HG02571 (cell line): ENCODE measurements around the gene TUBB4B.
"Not testable (repeated sequence)": the region's sequence is repeated elsewhere in the genome, so short reads cannot be mapped to it uniquely, and the experiment has no call there.

ENCODE experiments used
- ATAC-seq: cut with Tn5 transposase; IDR thresholded peaks from one replicate; pipeline ENCODE4 v1.9.1; 2021; ENCODE audit warnings: mild to moderate bottlenecking, moderate library complexity; ENCODE audit not compliant: unreplicated experiment

The TUBB4B gene

DNA sequence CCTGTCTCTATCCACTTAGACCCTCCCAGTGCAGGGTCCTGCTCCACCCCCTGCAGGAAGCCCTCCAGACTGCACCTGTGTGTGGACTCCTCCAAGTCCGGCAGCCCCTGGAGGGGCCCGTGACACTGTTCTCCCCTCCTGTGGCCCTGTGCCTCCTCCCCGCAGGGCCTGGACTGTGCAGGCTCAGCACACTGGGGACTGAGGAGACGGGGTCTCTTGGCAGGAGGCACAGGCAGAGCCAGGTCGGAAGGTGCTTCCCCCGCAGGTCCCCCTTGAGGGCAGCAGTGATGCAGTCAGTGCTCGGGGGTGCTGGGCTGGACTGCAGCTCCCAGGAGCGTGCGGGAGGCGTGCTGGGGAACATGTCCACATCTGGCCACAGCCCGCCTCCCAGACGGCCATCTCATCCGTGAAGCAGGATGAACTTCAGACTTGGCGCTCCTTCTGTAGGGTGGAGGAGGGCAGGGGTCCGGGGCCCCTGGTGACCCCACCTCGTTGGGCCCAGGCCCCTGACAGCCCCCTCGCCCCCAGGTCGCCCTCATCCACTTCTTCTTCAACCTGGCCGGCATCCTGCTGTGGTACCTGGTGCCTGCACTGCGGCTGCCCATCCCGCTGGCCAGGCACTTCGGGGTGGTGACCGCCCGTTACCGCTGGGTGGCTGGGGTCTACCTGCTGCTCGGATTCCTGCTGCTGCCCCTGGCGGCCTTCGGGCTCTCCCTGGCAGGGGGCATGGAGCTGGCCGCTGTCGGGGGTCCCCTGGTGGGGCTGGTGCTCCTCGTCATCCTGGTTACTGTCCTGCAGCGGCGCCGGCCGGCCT is 5.5 kb upstream of the TUBB4B start:
- no peak for ATAC-seq

DNA sequence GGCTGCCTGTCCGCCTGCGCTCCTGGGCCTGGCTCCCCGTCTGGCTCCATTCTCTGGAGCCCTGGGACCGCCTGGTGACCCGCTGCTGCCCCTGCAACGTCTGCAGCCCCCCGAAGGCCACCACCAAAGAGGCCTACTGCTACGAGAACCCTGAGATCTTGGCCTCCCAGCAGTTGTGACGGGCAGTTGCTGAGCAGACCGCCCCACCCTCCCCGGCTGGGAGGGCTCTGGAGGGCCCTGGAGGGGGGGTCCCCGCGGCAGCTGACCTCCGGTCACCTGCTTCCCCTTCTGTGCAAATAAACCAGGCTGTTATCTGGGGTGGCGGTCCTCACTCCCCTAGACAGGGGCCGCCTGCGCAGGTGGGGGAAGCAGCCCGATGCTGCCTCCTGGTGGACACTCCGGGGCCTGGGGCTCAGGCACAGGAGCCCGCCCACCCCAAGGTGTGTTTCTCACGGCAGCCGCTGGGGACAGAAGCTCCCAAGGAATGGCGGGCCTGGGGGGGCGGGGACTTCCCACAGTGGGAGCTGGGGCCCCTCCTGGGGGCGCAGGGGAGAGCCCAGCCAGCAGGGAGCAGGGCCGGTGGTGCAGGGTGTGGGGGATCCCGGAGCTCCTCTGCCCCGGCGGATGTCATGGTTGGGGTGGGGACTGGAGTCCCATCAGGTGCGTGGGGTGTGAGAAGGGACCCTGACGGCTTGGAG is 4.7 kb upstream of the TUBB4B start:
- no peak for ATAC-seq

DNA sequence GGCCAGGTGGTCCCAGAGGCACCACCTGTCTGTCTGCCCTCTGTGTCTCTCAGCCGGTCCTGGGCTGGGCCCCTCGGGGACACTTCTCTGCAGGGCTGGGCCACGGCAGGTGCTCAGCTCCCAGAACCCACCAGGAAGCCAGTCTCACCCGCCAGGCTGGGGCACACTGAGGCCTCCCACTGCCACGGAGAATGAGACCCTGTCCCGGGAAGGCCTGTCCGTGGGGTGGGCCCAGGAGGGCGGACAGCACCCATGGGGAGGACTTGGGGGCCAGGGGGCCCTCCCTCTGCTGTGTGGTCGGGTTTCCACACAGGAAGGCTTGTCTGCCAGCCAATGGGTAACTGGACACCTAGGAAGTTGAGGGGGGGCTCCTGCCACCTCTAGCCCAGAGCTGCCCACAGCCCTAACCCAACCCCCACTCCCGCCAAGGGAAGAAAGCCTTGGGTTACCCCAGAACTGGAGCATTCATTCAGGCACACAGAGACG is 4.1 kb upstream of the TUBB4B start:
- no peak for ATAC-seq

DNA sequence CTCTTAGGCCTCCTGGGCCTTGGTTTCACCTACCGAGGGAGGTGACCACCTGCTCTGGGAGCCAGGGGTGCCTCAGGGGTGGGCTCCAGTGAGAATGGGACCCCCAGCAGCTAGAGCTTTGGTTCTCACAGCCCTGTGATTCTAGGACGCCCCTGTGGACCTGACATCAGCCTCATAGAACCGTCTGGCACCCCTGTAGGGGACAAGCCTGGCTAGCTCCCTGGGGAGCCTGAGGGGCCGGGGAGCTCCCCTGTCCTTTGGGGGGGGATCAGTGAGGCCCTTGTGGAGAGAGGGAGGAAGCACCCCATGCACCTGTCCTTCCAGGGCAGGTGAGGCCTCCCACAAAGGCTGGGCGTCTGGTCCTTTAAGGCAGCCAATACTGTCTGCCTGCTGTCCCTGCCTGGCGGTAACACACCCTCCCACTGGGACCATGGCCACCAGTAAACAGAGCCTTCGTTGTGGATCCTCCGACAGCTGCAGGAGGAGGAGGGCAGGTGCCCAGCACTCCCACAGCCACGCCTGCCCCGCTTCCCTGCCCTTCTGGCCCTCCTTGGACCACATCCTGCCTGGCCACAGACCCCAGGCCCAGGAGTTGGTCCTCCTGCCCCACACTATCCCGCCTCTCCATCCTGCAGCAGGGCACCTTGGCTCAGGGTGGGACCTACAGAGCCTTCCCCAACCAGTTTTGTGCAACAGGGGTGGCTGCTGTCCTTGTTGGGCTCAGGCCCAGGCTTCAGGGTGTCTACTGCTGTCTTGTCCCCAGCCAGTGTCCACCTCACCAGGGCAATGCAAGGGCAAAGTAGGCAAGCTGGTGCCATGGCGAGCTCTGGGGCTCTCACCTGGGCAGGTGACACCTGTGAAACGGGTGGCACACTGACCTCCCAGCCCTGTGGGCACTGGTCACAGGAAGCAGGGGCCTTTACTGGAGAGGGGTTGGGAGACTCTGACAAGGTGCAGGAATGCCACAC is 3.0 kb upstream of the TUBB4B start:
- ATAC-seq = no peak

DNA sequence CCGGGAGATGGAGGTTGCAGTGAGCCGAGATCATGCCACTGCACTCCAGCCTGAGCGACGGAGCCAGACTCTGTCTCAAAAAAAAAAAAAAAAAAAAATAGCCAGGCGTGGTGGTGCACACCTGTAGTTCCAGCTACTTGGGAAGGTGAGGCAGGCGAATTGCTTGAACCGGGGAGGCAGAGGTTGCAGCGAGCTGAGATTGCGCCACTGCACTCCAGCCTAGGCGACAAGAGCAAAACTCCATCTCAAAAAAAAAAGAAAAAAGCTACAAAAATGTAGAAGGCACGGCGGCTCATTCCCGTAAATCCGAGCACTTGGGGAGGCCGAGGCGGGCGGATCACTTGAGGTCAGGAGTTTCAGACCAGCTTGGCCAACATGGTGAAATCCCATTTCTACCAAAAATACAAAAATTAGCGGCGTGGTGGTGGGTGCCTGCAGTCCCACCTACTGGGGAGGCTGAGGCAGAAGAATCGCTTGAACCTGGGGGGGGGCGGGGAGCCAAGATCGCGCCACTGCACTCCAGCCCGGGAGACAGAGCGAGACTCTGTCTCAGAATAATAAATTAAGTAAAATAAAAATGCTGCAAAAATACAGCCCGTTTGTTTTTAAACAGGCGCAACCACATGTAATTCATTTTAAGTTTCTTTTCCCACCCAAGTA is 1.4 kb upstream of the TUBB4B start:
- not testable (repeated sequence) for ATAC-seq

DNA sequence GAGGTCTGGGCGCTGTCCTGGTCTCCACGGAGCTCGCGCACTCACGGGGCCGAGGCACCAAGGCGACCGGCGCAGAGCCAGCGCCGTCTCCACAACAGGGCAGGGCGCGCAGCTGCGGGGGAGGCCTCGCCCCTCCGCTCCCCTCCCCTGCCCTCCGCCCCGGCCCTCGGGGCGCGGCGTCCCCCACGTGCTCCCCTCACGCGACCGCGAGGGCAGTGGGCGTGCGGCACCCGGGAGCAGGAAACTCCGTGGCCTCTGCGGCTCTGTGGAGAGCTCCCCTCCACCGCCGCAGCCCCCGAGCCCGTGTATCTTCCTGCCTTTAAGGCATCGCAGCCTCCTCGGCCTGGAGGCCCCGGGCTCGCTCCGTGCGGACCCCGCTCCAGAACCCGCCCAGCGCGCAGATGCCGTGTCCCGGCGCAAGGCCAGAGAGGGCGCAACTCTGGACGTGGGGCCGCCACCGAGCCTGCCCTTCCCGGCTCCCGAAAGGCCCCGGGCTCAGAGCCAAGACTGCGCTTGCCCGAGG is 708 bp upstream of the TUBB4B start:
- peak; percentile 15 for ATAC-seq

DNA sequence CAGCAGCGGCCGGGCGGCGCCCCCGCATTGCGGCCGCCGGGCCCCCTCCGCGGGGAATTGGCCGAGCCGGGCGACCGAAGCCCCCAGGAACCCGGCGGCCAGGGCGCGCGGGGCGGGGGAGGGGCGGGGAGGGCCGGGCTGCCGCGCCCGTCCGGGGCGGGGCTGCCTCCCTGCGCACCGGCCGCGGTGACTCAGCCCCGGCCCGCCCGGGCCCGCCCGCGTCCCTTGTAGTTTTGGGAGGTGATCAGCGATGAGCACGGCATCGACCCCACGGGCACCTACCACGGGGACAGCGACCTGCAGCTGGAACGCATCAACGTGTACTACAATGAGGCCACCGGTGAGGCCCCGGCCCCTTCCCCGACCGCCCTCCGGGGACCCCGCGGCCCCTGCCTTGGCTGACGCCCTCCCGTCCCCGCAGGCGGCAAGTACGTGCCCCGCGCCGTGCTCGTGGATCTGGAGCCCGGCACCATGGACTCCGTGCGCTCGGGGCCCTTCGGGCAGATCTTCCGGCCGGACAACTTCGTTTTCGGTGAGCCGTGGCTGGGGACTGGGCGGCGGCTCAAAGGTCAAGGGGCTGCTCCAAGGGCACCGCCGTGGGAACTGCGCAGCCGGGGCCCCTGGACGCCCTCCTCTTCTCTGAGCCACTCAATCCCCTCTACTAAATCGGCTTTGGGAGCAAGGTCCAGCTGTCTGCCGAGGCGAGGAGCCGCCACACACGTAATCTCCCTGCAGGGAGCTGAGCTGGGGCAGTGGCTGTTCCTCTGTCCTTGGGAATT is 592 bp downstream of the TUBB4B start:
- peak; percentile 6 for ATAC-seq

DNA sequence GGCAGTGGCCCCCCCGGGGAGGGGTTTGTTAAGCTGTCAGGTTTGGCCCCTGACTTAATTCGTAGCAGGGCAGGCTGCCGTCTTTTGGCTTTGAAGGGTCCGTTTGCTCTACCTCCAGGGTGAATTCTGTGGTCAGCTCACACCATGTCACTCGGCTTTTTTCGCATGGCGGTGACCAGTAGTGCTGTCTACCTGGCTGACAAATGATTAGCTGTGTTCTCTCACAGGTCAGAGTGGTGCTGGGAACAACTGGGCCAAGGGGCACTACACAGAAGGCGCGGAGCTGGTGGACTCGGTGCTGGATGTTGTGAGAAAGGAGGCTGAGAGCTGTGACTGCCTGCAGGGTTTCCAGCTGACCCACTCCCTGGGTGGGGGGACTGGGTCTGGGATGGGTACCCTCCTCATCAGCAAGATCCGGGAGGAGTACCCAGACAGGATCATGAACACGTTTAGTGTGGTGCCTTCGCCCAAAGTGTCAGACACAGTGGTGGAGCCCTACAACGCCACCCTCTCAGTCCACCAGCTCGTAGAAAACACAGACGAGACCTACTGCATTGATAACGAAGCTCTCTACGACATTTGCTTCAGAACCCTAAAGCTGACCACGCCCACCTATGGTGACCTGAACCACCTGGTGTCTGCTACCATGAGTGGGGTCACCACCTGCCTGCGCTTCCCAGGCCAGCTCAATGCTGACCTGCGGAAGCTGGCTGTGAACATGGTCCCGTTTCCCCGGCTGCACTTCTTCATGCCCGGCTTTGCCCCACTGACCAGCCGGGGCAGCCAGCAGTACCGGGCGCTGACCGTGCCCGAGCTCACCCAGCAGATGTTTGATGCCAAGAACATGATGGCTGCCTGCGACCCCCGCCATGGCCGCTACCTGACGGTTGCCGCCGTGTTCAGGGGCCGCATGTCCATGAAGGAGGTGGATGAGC is 1.4 kb downstream of the TUBB4B start:
- ATAC-seq = no peak

DNA sequence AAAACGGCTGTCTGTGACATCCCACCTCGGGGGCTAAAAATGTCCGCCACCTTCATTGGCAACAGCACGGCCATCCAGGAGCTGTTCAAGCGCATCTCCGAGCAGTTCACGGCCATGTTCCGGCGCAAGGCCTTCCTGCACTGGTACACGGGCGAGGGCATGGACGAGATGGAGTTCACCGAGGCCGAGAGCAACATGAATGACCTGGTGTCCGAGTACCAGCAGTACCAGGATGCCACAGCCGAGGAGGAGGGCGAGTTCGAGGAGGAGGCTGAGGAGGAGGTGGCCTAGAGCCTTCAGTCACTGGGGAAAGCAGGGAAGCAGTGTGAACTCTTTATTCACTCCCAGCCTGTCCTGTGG is 2.2 kb downstream of the TUBB4B start:
- ATAC-seq = not testable (repeated sequence)

DNA sequence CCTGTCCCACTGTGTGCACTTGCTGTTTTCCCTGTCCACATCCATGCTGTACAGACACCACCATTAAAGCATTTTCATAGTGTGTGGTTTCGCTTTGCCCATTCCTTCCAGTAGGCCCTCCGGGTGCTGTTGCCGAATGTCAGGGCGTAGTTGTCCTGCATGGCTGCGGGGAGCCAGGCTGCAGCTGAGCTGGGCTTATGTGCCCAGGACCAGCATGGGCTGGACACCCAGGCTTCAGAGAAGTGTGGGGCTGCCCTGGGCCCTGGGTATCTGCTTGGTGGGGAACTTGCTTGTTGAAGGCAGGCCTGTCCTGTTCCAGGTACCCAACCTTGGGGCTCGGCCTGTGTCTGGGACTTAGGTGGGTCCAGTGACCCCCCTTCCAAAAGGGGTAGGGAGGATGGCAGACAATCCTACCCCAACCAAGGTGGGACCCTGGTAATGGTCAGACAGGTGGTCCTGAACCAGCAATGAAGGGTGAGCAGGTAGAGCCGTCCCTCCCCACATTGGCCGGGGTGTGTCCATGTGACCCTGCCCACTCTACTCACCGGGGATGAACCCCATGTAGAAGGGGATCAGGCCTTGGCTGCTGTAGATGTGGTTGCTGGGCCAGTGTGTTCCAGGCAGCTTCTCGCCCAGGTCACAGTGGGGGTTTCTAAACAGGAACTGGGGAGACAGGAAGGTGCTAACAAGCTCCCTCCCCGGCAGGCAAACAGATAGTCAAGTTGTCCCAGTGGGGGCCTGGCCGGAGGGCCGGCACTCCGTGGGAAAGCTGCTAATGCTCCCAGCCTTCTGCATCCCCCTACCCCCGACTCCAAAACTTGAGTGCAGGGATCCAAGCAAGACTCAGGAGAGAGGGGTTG is 2.8 kb downstream of the TUBB4B start:
- no peak for ATAC-seq

DNA sequence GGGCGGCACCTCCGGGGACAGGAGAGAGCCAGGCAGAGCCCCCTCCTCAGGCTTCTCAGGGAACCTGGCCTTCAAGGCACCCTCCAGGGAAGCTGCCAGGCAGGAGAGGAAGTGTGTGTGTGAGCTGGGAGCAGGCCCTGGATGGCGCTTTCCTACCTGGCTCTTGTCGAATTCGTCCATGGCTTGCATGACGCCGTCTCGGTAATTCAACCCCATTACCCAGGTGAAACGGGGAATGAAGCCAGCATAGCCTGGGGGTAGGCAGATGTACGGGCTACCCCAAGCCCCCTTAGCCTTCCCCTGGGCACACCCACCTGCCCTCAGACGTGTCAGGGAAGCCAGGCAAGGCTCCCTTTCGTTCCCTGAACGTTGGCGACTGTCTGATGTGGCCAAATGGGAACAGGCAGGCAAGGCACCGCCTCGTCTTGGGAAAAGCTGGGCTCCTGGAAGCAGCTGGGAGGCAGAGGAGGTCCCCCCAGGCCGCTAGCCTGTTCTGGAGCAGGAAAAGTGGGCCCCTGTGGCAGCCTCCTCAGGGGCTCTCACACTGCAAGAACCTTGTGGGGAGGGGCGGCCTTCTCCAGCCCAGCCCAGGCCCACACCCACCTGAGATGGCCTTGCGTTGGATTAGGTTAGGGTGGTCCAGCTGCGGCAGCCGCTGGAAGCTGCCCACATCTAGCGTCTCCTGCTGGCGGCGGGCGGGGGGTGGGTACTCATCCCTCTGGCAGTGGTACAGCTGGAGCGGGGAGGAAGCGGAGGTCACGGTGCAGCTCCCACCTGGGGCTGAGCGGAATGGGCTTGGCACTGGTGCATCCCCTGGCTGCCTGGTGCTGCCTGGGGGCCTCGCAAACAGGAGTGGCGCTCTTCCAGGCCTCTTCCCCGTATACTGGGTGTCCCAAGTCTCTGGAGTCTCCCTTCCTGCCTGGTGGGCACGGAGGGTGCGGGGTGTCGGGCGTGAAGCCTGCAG is 3.7 kb downstream of the TUBB4B start:
- no peak for ATAC-seq

DNA sequence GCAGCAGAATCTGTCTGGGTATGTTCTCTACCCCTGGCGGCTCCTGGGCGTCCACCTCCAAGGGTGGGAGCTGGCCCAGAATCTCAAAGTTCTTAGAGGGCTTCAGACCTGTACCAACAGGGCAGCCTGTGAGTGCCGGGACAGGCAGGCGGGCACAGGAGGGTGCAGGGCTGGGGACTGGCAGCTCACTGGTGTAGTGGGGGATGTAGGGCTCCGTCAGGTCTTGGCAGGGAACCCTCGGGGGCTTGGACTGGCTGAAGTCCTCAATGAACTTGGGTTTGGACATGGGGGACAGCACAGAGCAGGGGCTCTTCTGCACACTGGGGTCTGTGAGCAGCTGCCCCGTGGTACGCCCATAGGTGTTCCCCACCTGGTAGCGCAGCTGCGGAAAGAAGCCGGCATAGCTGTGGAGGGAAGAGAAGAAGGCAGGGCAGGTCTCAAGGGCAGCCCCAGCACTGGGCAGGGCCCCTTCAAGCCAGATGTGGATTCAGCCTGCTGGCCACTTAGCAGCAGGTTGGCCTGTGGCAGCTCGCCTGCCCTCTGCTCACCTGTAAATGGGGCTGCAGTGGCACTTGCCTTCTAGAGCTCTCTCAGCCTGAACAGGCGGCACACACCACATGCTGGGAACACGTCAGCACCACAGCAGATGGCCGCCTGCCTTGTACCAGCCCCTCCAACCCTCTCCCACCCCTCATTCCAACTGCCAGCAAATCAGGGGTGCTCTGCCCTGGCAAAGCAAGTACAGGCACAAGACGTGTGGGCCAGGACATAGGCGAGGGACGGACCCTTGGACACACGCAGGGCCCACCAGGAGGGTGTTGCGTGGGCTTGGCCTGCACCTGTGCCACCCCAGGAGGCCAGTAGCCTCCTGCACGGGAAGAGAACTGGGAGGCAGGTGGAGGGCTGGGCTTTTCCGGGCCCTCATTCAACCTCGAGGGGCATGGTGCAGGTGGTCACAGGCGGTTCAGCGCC is 4.6 kb downstream of the TUBB4B start:
- no peak for ATAC-seq

DNA sequence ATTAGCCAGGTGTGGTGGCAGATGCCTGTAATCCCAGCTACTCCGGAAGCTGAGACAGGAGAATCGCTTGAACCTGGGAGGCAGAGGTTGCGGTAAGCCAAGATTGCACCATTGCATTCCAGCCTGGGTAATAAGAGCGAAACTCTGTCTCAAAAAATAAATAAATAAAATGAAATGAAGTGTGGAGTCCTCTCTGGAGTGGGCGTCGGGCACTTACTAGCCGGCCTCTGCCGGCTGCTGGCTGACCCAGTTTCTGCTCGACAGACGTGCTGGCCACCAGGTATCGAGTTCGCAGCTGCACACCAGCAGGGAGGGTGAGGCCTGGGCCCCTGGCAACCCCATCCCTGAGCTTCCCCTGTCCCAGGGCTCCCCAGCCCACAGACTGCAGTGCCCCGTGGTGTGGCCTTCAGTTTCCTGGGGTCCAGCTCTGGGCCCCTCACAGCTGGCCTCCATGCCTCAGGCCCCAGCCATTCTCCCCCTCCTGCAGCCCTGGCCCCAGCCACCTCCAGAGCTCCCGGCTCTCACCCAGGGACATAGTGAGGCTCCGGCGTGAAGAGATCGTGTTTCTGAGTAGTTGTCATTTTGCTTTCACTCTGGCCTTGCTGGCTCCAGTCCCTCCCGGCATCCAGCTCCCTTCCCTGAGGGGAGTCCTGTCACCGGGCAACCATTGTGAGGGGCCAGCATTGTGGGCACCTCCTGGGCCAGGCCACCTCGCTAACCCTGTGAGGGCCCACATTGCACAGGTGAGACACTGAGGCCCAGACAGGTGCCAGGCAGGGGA is 6.2 kb downstream of the TUBB4B start:
- no peak for ATAC-seq

DNA sequence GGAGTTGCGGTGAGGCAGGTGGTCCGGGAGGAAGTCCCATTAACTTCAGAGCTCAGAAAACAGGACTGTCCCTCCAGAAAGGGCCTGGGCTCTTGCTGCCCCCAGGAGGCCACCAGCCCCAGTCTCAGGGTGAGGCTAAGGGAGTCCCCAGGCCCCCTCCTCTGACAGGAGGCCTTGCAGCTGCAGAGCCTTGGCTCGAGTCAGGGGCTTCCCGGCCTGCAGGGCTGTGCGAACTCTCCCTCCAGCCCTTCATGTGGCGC is 6.8 kb downstream of the TUBB4B start:
- ATAC-seq = no peak
